ENCODE measurements around the gene SH3GLB2.
A peak's percentile ranks its signal among the peaks of the same experiment; 100 is the strongest.
"Not testable (repeated sequence)": the region's sequence is repeated elsewhere in the genome, so short reads cannot be mapped to it uniquely, and the experiment has no call there.

The SH3GLB2 gene

GRCh38 chr9:129053020-129053419 lies 24.9 kb upstream of the SH3GLB2 start:
- DNase-seq = no peak

GRCh38 chr9:129052592-129052991 lies 24.5 kb upstream of the SH3GLB2 start:
- no peak for DNase-seq

GRCh38 chr9:129042016-129042415 lies 13.9 kb upstream of the SH3GLB2 start:
- no peak for DNase-seq

DNA sequence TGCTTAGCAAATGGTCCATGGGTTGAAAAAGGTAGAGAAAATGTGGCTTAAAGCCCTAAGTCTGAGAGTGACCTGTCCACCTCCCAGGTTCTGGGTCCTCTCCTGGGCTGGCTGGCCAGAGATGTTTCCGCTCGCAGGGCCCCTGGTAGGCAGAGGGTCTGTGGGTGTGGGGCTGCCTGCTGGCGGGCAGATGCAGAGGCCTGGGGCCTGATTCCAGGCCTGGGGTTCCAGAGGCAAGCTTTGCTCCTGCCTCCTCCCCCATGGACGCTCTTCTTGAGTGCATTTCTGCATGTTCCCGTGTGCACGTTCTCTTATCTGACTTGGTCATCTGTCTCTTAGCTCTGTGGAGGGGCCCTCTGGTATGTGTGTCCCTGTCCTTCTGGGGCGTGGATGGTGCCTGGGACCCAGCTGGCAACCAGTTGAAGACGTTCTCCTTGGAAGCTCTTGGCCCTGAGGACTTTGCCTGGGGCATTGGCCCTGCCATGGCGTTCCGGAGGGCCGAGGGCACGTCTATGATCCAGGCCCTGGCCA lies 12.0 kb upstream of the SH3GLB2 start:
- peak; percentile 77 for DNase-seq

DNA sequence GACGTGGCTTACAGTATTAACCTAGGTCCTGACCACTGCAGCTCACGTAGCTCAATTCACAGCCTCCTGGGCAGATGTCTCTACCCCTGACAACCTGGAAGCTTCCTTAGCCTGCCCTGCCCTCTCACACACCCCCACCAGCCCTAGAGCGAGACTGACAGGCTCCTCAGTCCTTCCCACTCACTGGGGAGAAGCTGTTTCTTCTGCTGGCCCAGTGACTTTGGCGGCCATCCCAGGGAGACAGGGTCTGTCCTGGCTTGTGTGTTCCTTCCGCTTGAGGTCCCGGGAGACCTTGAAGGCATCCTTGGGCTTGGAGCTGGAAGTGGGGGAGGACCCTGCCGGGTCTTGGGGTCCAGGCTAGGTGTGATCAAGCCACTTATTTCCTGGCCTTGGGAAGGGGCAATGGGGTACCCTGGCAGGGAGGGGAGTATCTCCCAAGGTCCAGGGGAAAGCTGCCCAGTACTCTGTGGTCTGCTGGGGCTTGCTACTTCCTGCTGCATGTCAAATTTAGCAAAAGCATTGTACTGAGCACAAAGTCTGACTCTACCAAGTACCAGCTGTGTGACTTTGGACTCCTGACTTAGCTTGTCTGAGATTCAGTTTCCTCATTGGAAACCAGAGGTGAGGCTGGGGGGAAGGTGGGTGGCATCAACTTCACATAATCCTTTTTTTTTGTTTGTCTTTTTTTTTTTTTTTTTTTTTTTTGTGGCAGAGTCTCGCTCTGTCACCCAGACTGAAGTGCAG lies 10.2 kb upstream of the SH3GLB2 start:
- DNase-seq = no peak

DNA sequence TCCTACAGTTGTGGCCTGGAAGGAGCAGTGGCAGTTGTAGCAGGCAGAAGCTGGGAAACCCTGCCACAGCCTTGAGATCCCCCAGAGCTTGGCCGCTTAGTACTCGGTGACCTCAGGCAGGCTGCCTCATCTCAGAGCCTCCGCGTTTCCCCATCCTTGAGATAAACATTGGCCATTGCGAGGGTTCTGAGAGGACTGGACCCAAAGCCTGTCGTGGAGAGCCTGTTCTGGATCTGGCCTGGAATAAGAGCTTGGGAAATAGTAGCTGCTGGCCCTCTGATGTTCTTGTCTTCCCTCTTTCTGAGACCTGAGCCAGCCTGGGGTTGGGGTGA lies 9.6 kb upstream of the SH3GLB2 start:
- DNase-seq = no peak

DNA sequence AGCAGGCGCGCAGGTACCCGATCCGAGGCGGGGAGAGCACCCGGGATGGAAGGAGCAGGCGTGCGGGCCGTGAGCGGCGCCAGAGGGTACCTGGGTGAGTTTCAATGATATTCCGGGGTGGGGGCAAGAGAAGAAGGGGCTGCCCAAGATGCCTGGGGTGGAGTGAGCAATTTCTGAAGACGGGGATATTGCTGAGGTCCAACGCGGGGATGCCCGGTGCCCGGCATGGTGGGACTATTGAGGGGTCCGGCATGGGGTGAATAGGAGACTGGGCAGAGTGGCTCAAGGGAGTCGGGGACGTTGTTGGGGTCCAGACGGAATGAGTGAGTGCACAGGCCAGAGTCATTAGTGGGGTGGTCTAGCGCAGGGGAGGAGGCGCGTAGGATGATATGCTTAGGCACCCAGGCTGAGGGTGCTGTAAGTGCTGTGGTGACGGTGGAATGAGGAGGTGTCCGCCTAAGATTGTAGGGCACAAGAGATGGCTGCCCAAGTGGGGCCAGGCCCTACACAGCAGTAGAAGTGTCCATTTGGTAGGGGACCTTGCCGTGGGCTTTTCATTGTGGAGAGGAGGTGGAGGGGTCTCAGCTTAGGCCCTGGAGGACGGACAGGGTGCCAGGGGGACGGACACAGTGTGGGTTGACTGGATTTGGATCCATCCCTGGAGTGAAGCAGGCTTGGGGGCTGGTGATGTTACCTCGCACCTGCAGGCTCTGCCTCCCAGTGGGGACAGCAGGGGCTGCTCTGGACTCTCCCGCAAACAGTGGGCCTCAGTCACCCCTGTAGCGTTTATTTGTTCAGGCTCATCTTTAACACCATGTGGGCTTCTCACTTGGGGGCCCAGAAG lies 9.0 kb upstream of the SH3GLB2 start:
- DNase-seq = no peak

DNA sequence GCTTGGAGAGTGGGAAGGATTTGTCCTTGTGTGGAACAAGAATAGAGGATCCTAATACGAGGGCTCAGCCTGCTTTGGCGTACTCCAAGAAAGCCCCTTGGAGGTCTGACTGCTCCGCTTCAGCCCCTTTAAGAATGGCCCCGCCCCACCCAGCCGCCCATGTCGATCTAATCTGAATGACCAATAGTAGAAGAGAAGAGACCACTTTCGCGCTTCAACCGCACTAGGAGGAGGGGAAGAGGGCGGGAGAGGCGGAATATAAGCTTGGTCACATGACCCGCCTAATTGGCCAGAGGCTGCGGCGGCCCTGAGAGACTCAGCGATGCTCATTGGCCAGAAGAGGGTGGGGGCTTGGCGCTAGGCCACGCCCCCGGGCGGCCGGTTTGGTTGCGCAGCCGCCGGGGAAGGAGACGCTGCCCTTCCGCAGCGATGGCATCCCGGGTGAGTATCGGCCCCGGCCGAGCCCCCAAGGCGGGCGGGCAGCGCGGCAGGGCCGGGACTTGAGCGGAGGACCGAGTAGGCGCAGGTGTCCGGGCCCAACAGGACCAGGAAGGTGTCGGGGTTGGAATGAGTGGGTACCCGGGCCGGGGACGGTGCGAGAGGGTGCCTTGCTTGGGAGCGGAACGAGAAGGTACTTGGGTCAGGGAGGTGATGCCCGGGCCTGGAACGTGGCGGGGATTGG lies 8.3 kb upstream of the SH3GLB2 start, which contains the start of gene MIGA2:
MIGA2 (plus strand) TSS at position 386 of the 682 bp plus-strand sequence. CDS start 3,969 bp downstream, outside the sequence.
- DNase-seq = peak; percentile 100

- not testable (repeated sequence) for DNase-seq
Observed at GRCh38 chr9:129035838-129036237, 7.7 kb upstream of the SH3GLB2 start.

GRCh38 chr9:129033216-129033615 lies 5.1 kb upstream of the SH3GLB2 start:
- peak; percentile 78 for DNase-seq

- no peak for DNase-seq
Observed at GRCh38 chr9:129032541-129033159, 4.5 kb upstream of the SH3GLB2 start.

- no peak for DNase-seq
Observed at GRCh38 chr9:129031514-129031913, 3.4 kb upstream of the SH3GLB2 start.

DNA sequence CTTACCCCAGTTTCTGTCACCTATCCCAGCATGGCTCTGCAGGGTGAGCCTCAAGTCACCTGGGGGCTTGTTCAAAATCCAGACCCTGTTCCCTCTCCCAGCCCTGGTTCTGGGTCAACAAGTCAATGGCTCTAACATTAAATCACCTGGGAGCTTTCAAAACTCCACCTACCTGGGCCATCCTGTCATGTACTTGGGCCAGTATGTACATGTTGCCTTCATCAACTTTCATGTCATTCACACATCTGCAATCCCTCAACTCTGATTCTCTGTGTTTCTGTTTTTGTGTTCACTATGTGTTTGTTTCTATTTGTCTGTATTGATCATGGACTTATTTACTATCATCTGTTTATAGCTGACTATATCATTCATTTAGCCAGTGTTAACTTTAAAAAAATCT lies 2.1 kb upstream of the SH3GLB2 start:
- DNase-seq = no peak

- DNase-seq = no peak
Observed at GRCh38 chr9:129027685-129028191, 393 bp downstream of the SH3GLB2 start.

DNA sequence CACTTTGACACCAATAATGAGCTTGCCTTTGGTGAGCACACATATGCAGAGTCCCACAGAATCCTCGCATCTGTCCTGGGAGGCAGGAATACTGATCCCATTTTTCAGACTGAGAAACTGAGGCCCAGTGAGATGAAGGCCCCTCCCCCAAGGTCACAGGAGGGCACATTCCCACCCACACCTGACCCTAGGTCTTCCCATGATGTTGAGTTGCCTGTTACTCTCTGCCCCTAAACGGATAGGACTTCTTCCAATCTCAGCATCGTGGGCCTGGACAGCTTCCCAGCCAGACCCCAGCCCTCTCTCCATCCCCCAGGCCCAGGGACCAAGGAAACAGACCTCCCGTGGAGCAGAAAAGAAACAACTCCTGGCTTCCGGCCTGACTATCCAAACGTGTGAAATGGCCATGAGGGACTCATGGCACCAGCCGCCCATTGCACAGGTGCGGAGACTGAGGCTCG lies 877 bp downstream of the SH3GLB2 start:
- DNase-seq = no peak

DNA sequence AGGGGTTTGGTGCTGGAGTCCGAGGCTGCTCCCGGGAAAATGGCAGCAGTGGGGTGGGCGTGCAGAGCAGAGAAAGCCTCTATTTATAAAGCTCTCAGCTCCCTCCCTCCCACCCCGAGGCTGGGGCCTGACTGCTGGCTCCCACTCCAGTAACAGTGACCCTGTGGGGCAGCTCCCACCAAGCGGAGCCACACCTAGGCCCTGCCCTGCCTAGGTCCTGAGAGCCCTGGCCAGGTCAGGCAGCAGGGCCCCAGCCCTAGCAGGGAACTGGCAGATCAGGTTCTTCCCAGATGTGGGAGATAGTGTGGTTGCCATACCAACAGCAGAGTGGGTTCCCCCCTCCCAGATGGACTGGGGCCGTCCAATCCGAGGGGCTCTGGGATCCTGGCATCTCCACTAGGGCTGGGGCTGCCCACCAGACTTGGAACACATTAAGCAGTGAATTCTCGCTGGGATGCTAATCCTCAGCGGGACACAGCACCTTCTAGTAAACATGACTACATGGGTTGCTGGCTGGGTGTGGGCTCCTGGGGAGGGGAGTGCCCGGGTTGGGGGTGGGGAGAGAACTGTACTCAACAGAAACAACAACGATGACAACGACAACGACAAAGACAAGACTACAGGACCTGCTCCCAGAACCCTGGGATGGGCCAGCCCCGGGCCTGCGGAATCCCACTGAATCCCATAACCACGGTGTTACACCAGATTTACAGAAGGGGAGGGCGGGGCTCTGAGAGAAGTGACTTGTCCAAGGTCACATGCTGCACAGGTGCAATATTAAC lies 1.5 kb downstream of the SH3GLB2 start:
- peak; percentile 30 for DNase-seq

DNA sequence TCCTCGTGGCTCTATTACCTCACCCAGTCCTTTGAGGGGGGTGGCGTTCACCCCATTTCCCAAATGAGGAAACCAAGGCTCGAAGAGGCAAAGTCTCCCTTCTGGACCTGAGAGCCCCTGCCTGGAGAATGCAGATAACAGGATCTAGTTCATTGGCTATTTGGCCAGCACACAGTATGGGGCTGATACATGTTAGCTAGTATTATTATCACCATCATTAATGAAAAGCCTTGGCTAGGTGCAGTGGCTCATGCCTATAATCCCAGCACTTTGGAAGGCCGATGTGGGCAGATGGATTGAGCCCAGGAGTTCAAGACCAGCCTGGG lies 4.3 kb downstream of the SH3GLB2 start:
- DNase-seq = peak; percentile 39

DNA sequence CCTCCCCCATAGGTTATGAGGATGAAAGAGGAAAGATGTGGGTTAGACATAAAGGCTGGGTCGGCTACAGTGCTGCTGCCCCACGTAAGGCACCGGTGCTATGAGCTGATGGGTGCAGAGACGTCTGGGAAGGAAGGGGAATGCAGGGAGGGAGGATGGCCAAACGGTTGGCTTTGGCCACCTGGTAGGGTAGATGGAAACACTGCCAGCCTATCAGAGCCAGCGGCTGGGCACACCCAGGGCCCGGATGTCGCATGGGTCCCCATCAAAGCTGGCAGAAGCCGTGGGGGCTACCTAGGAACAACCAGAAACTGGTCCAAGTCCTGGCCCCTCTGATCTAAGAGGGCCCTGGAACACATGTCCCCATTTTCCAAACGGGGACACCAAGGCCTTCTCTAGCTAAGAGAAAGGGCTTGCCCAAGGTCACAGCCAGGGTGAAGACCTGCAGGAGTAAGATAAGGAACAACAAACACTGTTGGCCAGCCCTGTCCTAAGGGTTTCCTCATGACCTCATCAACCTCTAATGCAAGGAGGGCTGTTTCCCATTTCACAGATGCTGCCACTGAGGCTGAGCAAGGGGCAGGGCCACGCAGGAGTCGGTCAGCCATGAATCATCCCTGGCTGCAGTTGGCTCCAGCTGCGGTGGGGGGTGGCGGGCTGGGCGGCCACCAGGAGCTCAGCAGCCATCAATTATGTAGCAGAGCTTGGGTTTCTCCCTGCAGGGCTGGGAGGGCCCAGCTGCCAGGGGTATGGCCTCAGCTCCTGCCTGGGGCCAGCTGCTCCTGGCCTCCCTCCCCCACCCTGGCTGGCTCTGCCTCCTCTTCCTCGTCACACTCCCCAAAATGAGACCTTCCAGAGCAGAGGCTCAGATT lies 4.9 kb downstream of the SH3GLB2 start:
- DNase-seq = peak; percentile 80

- DNase-seq = no peak
Observed at GRCh38 chr9:129022037-129022436, 6.1 kb downstream of the SH3GLB2 start.

- DNase-seq = no peak
Observed at GRCh38 chr9:129021091-129021490, 7.0 kb downstream of the SH3GLB2 start.

DNA sequence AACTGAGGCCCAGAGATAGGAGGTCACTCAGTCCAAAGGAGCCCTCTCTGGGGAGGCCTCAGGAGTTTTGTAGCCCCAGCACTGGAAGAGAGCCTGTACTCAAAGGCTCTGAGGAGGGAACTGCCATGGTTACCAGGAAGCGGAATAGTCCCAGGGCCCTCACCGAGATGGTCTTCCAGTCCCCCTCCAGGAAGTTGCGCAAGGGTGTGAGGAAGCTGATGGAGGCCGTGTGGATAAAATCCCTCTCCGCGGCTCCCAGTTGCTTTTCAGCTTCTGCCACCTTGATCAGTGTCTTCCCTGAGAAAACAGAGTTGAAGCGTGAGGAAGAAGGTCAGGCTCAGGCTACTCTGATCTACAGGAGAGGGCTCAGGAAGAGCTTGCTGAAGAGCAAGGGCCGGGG lies 13.5 kb downstream of the SH3GLB2 start:
- DNase-seq = no peak
